ENCODE results near the gene SLC4A1AP.

SLC4A1AP gene

GRCh38 chr2:27728081-27728858 lies 64.6 kb downstream of the SLC4A1AP start:
- TF ChIP-seq CTCF (IDR thresholded peaks at IDR 0.05; ENCODE audit: insufficient read depth, low read depth, low read length, missing control alignments) = no peak

GRCh38 chr2:27729198-27729597 lies 65.5 kb downstream of the SLC4A1AP start:
- TF ChIP-seq CTCF (IDR thresholded peaks at IDR 0.05; ENCODE audit: insufficient read depth, low read depth, low read length, missing control alignments) = no peak
- DNase-seq (ENCODE audit: low read depth) = no peak

More at GRCh38 chr2:27728081-27728858, 64.6 kb downstream of the SLC4A1AP start:
- no peak for DNase-seq (ENCODE audit: low read depth)
- H3K4me3 ChIP-seq (ENCODE audit: low read depth, low read length) = no peak overlapping the region

GRCh38 chr2:27729614-27730013 lies 65.9 kb downstream of the SLC4A1AP start:
- no peak overlapping the region for H3K4me3 ChIP-seq (ENCODE audit: low read depth, low read length)
- no peak for TF ChIP-seq CTCF (IDR thresholded peaks at IDR 0.05; ENCODE audit: insufficient read depth, low read depth, low read length, missing control alignments)

More at GRCh38 chr2:27729198-27729597, 65.5 kb downstream of the SLC4A1AP start:
- no peak overlapping the region for H3K4me3 ChIP-seq (ENCODE audit: low read depth, low read length)

GRCh38 chr2:27730261-27730662 lies 66.6 kb downstream of the SLC4A1AP start:
- DNase-seq (ENCODE audit: low read depth) = no peak
- no peak for TF ChIP-seq CTCF (IDR thresholded peaks at IDR 0.05; ENCODE audit: insufficient read depth, low read depth, low read length, missing control alignments)
- no peak overlapping the region for H3K4me3 ChIP-seq (ENCODE audit: low read depth, low read length)

More at GRCh38 chr2:27729614-27730013, 65.9 kb downstream of the SLC4A1AP start:
- no peak for DNase-seq (ENCODE audit: low read depth)

GRCh38 chr2:27730980-27731691 lies 67.4 kb downstream of the SLC4A1AP start:
- no peak overlapping the region for H3K4me3 ChIP-seq (ENCODE audit: low read depth, low read length)
- no peak for TF ChIP-seq CTCF (IDR thresholded peaks at IDR 0.05; ENCODE audit: insufficient read depth, low read depth, low read length, missing control alignments)
- DNase-seq (ENCODE audit: low read depth) = no peak

GRCh38 chr2:27734305-27734704 lies 70.6 kb downstream of the SLC4A1AP start:
- no peak for TF ChIP-seq CTCF (IDR thresholded peaks at IDR 0.05; ENCODE audit: insufficient read depth, low read depth, low read length, missing control alignments)
- no peak overlapping the region for H3K4me3 ChIP-seq (ENCODE audit: low read depth, low read length)
- no peak for DNase-seq (ENCODE audit: low read depth)
